ENCODE results near the gene TIPIN. TPM values are rescaled to one million over a fixed set of nuclear protein-coding genes. Genes with fewer than 3 reads are reported as not detected.
"Not testable (repeated sequence)": the region's sequence is repeated elsewhere in the genome, so short reads cannot be mapped to it uniquely, and the experiment has no call there.

Gene TIPIN
- total and polyA plus RNA-seq, 12 donors = 2.4 to 5.4 (median 3.4) TPM

DNA sequence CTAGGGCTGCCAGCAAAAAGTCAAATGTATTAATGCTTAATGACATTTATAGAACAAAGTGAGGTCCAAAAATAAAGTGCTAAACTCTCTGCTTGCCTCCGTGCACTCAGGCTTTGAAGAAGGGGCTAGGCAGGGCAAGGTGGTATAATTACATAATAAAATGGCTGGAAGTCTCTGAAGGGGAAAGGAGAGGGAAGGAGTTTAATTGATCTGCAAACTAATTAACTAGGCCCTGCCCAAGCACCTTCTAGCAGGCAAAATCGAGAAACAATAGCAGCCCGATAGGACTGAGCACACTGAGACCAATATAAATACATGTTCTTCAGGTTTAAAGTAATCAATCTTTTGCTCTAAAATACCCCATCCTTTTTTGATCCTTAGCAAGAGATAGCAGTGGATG, 50.1 kb downstream of the TIPIN start:
- TF ChIP-seq, protein P1, sequence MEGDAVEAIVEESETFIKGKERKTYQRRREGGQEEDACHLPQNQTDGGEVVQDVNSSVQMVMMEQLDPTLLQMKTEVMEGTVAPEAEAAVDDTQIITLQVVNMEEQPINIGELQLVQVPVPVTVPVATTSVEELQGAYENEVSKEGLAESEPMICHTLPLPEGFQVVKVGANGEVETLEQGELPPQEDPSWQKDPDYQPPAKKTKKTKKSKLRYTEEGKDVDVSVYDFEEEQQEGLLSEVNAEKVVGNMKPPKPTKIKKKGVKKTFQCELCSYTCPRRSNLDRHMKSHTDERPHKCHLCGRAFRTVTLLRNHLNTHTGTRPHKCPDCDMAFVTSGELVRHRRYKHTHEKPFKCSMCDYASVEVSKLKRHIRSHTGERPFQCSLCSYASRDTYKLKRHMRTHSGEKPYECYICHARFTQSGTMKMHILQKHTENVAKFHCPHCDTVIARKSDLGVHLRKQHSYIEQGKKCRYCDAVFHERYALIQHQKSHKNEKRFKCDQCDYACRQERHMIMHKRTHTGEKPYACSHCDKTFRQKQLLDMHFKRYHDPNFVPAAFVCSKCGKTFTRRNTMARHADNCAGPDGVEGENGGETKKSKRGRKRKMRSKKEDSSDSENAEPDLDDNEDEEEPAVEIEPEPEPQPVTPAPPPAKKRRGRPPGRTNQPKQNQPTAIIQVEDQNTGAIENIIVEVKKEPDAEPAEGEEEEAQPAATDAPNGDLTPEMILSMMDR (IDR thresholded peaks at IDR 0.05) = no peak
- Histone ChIP-seq H3K4me1 (no peaks in the 10 kb centered on the region), H3K4me3 (no peak overlapping the region), H3K9me3 (no peaks in the 10 kb centered on the region), H3K27ac (no peak overlapping the region), H3K27me3 (no peaks in the 10 kb centered on the region), H3K36me3 (peaks cover 0 to 86% (median 38%) of the 10 kb centered on the region in 9 donors)
- DNase-seq (no peak), ATAC-seq (no peak)
- 78 to 83% methylated on average over 3 of the region's 3 CpGs for WGBS, 2 donors
- intact Hi-C loops (cut with DNase I) = no loop called here

DNA sequence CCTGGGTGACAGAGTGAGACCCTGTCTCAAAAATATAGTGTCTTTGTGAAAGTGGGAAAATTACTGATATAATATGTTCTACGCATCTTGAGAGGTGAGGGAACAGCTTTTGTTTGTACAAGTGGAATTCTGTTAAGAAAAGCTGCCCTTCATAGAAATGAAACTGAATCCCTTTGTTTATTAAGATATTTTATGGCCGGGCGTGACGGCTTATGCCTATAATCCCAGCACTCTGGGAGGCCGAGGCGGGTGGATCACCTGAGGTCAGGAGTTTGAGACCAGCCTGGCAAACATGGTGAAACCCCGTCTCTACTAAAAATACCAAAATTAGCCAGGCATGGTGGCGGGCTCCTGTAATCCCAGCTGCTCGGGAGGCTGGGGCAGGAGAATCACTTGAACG, 52.1 kb downstream of the TIPIN start:
- H3K4me1 ChIP-seq; H3K4me3 ChIP-seq; ATAC-seq; intact Hi-C loops (cut with DNase I); H3K27ac ChIP-seq; DNase-seq; H3K27me3 ChIP-seq; H3K9me3 ChIP-seq: not testable (repeated sequence)
- WGBS, 2 donors = 91 to 94% methylated on average over 10 of the region's 10 CpGs
- H3K36me3 ChIP-seq = peaks cover 0 to 83% (median 32%) of the 10 kb centered on the region in 9 donors

DNA sequence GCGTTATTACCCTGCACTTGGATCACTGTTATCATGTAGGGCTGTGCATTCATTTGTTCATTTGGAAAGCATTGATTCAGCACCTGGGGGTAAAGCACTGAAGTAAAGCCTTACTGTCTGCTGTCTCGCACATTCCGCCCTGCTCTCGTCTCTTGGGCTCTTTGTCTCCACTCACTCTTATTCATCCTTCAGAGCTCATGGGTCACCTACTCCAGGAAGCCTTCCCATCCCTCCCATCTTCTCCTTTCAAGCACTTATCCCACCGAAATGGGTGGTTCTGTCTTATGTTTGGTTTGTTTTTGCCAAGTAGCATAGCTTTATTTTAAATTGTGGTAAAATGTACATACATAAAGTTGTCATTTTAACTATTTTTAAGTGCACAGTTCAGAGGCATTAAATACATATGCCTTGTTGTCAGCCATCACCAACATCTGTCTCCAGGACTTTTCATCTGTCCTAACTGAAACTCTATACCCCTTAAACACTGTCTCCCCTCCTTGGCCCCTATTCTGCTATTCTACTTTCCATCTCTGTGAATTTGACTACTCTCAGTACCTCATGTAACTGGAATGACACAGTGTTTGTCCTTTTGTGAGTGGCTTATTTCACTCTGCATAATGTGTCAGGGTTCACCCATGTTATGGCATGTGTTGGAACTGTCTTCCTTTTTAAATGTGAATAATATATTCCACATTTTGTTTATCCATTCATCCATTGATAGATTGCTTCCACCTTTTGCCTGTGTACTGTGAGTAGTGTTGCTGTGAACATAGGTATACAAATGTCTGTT, 53.8 kb downstream of the TIPIN start:
- no peaks in the 10 kb centered on the region for H3K27me3 ChIP-seq
- DNase-seq (no peak), ATAC-seq (no peak)
- H3K4me3 ChIP-seq = no peak overlapping the region
- H3K36me3 ChIP-seq = peaks cover 0 to 81% (median 19%) of the 10 kb centered on the region in 9 donors
- 96 to 97% methylated on average over 5 of the region's 5 CpGs for WGBS, 2 donors
- intact Hi-C loops (cut with DNase I) = no loop called here
- no peaks in the 10 kb centered on the region for H3K4me1 ChIP-seq
- H3K27ac ChIP-seq = no peak overlapping the region
- TF ChIP-seq, protein P1 (IDR thresholded peaks at IDR 0.05) = no peak
- no peaks in the 10 kb centered on the region for H3K9me3 ChIP-seq

DNA sequence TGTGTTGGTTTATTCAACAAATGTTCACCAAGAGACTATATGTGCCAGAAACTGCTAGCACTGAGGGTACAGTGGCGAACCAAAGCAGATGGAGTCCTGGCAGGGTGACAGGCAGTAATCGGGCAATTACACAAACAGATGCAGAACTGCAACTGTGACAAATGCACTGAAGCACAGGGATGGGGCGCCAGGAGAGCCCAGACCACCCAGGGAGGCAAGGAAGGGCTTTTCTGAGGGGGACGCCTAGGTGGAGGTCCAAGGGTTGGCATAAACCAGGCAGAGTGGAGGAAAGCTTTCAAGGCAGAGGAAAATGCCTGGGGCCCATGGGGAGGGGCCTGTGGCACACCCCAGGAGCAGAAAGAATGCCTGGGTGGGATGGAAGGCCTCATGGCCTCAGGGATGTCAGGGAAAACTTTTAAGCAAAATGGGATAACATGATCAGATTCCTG, 57.7 kb downstream of the TIPIN start:
- no peak overlapping the region for H3K4me3 ChIP-seq
- no peak overlapping the region for H3K27ac ChIP-seq
- ATAC-seq (no peak), DNase-seq (no peak)
- peaks cover 3 to 27% (median 19%) of the 10 kb centered on the region in 9 donors for H3K4me1 ChIP-seq
- H3K27me3 ChIP-seq = no peaks in the 10 kb centered on the region
- intact Hi-C loops (cut with DNase I) = loop anchor here in 1 of 10 donors (5.0 kb wide), 1 partner anchor 198 kb away; the partner anchor contains the start of gene SNAPC5
- peaks cover 0 to 66% (median 3%) of the 10 kb centered on the region in 9 donors for H3K36me3 ChIP-seq
- TF ChIP-seq, protein P1 (IDR thresholded peaks at IDR 0.05) = no peak
- no peaks in the 10 kb centered on the region for H3K9me3 ChIP-seq
- WGBS, 2 donors = 79 to 84% methylated on average over 4 of the region's 4 CpGs

DNA sequence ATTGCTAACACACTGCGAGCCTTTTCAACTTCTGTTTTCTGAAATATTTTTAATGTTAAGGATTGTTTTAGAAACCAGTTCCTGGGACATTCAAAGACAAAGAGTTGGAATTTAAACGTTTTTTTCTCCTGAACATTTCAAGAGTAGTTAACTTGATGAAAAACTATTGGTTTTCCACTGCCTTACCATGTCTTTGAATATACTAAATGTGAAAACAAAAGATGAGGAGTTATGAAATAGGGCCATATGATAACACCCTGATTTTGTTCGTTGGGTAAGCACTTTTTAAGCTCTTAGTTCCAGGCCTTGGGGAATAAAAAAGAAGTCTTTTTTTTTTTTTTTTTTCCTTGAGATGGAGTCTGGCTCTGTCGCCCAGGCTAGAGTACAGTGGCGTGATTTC, 60.3 kb downstream of the TIPIN start:
- ATAC-seq (no peak), DNase-seq (no peak)
- Histone ChIP-seq H3K9me3 (no peaks in the 10 kb centered on the region), H3K36me3 (peaks cover 0 to 43% (median 3%) of the 10 kb centered on the region in 9 donors), H3K27me3 (no peaks in the 10 kb centered on the region), H3K4me3 (no peak overlapping the region), H3K4me1 (peaks cover 3 to 39% (median 29%) of the 10 kb centered on the region in 9 donors), H3K27ac (no peak overlapping the region)
- intact Hi-C loops (cut with DNase I) = loop anchor here in 1 of 10 donors (5.0 kb wide), 1 partner anchor 201 kb away; the partner anchor contains the start of gene SNAPC5
- TF ChIP-seq, protein P1 (IDR thresholded peaks at IDR 0.05) = no peak
- WGBS, 2 donors = 71 to 78% methylated on average over 5 of the region's 5 CpGs
